ENCODE data around the gene STPG3.

- no peak for TF ChIP-seq CTCF (optimal IDR thresholded peaks at IDR 0.05 in 1 of 3, IDR thresholded peaks at IDR 0.05 in 1 of 3, conservative IDR thresholded peaks at IDR 0.05 in 1 of 3; ENCODE audit: extremely low read depth in 1 of 3, insufficient read depth in 2 of 3, low read length in 3 of 3)
- no peak for TF ChIP-seq EZH2 (IDR thresholded peaks at IDR 0.05; ENCODE audit: low read length)
These were observed 3.8 kb upstream of the STPG3 start for GRCh38 chr9:137247135-137247915.
